Activated T-cell treated with anti-CD3 and anti-CD28 coated beads for 1 hour (primary cell): ENCODE data around the gene CLDN8.

Source experiments
- DNase-seq: peaks from one replicate; pipeline ENCODE4 v3.0.0-alpha.2; 2020; ENCODE audit warnings: low read depth

The CLDN8 gene

DNA sequence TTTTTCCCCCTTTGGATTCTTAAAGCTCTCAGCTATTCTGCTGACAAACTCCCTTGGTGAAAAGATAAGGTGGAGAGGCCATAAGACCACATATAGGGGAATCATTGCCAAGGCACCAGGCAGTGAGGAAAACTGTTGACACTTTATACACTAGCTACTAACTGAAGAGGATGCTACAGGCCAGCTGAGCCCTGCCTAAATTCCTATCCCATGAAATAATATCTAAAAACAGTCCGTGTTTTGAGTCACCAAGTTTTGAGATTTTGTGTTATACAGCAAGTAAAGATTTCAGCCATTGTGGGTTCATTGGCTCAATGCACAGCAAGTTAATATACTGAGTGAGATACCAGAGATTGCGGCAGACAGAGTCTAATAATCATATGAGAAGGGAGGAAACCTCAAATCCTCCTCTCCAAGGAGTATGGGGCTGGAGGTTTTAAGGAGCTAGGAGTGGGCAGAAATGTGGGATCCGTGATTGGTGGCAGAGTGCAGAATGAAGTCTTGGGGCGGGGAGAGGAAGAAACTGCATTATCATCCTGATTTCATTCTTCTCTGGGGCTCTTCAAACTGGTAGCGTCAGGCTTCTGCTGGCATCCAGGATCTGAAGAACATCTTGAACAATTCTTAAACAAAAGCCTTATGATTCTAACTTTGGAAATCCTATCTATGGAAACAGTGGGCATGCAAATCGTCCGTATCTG, 9.2 kb downstream of the CLDN8 start:
- no peak for DNase-seq

DNA sequence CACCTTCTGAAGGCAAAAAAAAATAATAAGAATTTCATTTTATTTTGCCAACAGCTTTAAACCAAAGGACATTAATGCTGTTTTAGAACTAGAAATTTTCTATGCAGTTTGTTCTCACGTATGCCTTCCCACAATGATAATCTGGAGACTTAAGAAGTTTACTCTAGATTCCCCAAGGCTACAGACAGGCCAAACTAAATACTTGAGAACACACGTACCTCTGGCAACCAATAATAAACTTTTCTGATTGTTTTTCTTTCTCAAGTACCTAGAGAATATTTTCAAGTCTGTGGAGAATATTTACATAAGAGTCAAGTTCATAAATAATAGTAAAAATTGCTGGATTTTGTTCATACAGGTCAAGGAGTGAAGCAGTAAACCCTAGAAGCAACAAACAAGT, 15.9 kb downstream of the CLDN8 start:
- no peak for DNase-seq

DNA sequence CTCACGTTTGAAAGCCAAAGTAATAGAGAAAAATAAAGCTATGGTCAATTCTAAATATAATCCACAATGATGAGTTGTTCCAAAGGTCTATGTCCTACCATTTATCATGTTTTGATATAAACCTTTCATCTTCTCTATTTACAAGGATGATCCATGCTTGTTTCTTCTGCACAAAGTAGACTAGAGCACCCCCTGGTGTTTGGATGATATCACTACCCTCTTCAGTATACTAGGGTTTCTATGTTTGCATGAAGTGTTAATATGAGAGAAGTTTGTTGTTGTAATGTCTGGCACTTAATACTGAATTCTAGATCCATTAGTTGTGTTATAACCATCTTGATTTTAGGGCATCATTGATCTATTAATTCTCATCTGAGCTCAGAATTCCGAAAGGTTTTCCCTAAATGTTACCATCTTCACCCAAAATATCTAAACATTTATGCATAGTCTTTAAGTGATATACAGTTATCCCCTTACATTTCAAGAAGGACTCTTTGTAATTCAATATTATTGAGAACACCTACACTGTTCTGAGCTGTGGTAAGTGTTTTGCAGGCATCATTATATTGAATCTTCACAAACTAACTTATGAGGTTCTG, 21.1 kb downstream of the CLDN8 start:
- no peak for DNase-seq

DNA sequence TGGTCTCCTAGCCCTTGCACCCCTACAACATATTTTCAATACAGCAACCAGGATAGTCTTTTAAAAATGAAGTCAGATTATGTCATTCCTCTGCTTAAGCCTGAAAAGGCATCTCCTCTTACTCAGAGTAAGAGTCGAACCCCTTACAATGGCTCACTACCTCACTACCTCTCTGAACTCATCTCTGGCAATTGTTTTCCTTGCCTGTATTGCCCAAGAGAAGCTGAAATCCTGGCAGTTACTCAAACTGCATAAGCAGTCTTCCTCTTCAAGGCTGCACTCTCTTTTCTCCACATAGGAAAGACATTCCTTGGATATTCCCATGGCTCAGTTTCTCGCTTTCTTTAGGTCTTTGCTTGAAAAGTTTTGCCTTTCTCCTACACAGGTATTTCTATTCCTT, 22.7 kb downstream of the CLDN8 start:
- DNase-seq: no peak

DNA sequence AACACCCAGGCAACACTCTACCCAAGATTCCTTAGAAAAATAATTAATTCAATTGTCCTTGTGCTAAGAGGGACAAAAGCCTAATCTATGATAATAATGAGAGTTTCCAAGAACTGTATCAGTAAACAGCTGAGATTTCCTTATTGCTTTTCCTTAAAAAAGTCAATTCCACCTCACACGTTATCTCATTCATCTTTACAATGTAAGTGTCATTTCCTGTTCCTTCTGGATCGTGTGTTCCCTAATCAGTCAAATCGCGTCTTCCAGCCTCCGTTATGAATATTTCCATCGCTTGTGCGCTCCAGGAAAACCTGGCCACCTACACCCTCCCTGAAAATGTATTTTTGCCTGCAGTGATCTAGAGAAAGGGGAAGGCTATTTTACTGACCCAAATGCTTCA, 25.3 kb downstream of the CLDN8 start:
- no peak for DNase-seq

DNA sequence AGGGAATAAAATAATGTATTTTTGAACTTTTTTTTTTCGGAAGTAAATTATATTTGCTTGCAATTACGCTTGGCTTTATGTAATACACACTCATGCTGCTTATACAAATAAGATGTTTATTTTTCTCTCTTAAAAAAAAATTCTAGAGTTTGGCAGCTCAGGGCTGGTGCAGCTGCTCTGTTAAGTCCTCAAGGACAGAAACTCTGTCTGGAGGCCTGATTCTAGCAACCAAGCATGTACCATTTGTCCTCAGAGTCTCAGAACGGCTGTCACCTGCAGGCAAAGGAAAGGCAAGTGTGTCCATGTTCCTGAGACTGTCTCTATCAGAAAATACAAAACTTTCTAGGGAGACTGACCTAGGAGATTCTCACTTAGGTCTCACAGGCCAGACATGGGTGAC, 26.1 kb downstream of the CLDN8 start:
- no peak for DNase-seq

DNA sequence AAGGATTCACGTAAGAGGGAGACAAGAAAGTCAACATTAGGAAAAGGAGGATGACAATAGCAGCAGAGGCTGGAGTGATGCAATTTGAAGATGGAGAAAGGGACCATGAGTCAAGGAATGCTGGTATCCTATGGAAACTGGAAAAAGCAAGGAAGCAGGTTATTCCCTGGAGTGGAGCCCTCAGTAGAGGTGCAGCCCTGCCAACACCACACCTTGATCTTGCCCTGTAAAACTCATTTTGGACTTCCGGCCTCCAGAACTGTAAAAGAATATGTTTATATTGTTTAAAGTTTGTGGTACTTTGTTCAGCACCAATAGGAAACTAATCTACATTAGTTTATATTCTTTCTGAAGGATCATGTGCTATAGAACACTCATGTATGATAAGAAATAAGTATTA, 29.7 kb downstream of the CLDN8 start:
- DNase-seq: no peak

DNA sequence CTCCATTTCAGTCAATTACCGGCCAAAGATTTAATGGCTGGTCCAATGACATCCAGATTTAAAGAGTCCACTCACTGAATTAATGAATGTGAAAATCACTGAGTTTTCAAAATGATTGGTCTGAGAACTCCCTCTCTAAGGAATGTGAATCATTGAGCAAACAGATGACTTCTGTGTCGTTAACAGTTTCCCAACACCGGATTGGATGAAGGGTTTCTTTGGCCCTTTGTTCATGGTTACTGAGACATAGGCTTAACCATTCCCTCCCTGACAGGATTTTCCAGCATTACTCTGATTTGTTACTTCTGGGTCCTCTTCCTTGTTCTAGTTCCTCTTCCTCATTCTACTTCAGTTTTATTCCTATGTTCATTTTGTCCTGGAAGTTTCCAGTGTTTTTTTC, 47.8 kb downstream of the CLDN8 start:
- no peak for DNase-seq

DNA sequence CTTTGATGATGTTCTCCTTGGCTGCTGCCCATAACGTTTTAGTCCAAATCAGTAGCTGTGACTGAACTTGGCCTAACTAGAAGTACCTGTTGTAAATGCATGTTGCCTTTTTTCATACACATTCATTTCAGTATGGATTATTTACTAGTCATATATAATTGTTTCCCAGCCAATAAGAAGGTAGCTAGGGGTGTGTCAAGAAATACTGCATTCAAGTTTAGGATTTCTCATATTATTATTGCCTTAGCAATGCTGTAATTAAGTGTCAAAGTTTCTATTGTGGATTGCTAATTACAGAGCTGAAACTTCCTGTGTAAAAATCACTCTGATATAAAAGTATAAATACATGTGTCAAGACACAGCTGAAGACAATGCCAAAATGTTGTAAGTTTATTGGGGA, 49.2 kb downstream of the CLDN8 start, which contains the start of gene CLDN17:
CLDN17 (minus strand) TSS at position 101 of the 400 bp plus-strand sequence. CDS start 188 bp downstream, outside the sequence.
- no peak for DNase-seq

DNA sequence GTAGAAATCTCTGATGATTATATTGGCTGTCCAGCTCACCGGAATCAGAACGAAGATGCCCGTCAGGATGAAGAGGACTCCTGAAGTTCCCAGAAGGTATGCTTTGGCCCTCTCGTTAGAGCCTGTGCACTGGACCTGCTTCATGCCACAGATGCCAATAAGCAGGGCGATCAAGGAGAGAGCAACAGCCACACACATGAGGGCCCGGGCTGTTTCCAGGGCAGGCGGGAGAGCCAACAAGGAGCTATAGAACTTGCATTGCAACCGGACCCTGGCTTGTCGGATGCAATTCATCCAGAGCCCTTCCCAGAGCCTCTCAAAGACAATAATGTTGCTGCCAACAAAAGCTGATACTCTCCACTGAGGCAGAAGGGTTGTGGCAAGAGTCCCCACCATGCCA, 49.7 kb downstream of the CLDN8 start:
- no peak for DNase-seq

DNA sequence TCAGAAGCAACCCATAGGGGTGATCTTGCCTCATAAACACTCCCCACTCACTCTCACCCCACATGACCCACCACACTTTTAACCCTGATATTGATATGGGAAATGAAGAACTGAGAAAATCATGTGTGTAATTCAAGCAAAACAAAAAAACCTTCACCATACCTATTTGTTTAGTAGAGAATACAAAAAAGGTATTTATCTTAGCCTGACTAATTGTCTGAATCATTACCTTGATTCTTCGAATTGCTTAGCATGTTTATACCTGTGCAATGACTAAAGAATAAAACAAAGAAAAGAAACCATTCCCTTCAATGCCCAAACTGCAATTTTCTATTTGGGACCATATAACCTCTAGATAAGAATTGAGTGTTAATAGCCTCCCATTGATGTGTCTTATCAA, 51.1 kb downstream of the CLDN8 start:
- no peak for DNase-seq
